Renal cortical epithelial cell (primary cell): ENCODE measurements around the gene TRIM67. TPM values are rescaled to one million over a fixed set of nuclear protein-coding genes. Genes with fewer than 3 reads are reported as not detected.

ENCODE experiments used
- DNase-seq: peaks from one replicate; pipeline ENCODE4 v3.0.0-alpha.2; 2011; ENCODE audit warnings: low read depth
- total RNA-seq: library from RNA; depleted of rRNA; stranded (reverse); fragments of >200 nt; gene quantifications from 2 replicates; pipeline ENCODE4 v1.2.3, GENCODE V29; 2014

Gene TRIM67
- total RNA-seq, 1 donor from 2014 or later: 0.10 TPM

DNA sequence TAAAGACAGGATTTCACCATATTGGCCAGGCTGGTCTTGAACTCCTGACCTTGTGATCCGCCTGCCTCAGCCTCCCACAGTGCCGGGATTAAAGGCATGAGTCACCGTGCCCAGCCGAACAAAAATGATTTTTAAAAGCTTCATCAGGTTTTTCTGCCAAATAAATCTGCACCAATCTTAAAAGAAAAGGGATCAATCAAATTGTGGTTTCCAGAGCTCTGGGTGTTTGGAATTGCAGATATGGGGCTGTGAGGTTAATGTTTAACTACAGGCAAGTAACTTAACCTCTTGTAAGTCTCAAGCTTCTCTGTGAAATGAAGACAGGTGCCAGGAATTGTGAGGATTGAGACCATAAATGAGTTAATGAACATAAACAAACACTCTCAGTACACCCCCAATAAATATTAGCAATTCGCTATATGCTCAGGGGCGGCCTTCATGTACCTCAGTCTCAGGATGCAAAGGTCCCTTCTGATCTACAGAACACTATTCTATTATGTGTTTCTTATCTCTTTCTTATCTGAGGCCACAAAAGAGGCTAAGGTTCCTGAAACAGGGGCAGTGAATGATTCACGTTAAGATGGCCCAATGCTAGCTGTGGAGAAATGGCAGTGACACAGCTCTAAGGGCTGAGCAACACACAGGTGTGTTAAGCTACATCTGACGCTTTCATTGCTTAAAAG, 72.0 kb downstream of the TRIM67 start:
- DNase-seq: peak; percentile 83

DNA sequence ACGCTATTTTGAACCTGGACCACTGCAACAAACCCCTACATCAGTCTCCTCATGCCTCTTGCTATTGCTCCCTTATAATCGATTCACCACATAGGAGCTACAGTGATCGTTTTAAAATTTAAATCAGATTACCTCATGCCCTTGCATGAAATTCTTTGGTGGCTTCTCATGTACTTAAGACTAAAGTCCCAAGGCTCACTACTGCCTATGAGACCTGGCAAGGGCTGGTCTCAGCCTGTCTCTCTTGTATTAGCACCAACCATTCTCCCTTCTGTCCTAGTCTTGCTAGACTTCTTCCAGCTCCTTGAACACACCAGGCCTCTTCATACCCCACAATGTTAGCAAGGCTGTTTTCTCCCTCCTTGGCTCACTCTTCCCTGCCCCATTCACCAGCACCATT, 72.6 kb downstream of the TRIM67 start:
- peak; percentile 36 for DNase-seq

- no peak for DNase-seq
These were observed 73.8 kb downstream of the TRIM67 start for GRCh38 chr1:231235526-231236207.

DNA sequence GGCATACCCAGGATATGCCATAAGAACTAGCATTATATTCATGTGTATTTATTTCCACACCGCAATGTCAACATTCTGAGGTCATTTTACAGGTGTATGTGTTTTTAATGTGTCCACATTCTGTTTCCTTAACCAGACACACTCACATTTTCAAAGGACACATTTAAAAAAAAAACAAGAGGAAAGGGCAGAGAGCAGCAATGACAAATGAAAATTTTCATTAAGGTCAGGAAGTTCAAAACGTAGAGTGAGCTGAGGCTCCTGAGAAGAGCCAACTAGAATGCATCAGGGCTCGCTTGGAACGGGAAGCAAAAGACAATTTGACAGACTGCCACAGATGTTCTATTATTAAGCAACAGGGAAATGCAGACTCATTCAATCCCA, 74.3 kb downstream of the TRIM67 start:
- DNase-seq: no peak

DNA sequence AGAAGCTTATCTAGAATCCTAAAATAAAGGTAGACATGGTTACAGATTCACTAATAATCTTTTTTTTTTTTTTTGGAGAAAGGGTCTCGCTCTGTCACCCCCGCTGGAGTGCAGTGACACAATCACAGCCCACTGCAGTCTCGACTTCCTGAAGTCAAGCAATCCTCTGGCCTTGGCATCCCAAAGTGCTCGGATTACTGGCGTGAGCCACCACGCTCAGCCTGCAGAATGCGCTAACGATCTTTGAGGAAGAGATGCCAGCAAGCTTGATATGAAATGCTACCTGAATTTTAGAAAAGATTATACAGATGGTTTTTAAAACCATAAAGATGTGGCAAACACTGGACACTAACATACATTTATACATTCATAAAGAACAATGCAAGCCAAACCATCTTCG, 75.1 kb downstream of the TRIM67 start:
- DNase-seq: no peak

DNA sequence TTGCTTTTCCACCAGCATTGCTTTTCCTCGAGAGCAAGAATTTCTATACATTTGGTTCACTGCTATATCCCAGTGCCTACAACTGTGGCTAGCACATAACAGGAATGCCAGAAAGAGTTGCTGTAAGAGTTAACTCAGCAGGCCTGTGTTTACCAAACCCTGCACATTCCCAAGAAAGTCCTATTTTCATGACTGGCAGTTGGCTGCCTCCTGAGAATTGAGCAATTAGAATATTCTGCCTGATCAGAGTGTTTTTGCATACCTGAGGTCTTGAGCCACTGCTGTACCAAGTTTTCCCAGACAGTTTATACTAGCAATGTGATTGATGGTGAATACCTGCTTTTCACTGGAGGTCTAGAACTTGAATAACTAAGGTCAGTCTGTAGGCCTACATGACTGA, 76.4 kb downstream of the TRIM67 start:
- DNase-seq: no peak

GRCh38 chr1:231240531-231240882, 78.6 kb downstream of the TRIM67 start:
- peak; percentile 19 for DNase-seq

DNA sequence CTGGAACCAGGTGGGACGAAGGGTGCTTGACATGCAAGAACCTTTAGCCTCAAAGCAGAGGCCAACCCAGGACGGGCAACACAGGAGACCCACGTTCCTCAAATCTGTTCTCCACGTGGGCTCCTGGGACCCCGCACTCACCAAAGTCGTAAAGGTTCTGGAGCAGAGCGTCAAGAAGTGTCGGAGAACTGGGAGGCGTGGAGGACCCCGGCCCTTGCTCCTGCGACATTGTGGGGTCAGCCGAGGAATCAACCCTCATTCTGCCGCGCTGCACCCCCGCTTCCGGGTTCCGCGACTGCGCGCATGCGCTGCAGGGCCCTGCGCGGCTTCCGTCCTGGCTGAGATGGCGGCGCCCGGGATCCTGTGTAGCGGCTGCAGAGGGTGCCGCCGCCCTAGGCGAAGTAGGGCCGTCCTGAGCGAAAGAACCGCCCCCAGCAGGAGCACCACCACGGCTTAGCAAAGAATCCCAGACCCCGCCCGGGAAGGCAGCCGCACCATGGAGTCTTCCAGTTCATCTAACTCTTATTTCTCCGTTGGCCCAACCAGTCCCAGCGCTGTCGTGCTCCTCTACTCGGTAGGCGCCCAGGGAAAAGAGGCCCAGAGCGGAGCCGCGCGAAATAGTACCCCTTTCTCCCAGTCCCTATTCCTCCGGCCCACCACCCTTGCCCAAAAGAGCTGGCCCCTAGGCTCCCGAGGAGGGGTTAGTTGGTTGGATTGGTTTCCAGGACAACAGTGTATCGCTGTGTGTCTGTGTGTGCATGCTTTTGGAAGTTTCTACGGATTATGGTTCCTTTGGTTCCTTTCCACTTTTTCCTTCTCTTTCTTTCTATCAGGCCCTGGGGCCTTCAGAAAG, 79.3 kb downstream of the TRIM67 start, which contains the start of gene GNPAT:
TSS of gene GNPAT (plus strand) at position 330 of the 853 bp plus-strand sequence. CDS start at position 497, 167 bp downstream.
- peak; percentile 56 for DNase-seq

DNA sequence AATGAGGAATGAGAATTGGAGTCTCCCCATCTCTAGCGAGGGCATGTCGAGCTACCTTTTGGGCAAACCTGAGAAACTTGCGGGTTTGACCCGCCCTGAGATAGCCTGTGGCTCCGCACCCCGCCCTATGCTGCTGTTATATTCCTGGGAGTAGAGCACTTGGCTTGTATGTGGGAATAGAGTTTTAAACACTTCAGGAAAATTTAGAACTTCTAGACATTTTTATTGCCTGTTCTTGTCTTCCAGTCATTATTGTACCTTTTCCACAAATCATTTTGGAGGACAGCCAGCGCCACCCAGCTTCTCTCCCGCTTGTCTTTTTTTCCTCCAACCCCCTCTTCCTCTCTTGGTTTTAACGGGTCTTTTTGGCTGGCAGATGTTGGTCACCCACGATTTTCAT, 79.9 kb downstream of the TRIM67 start:
- no peak for DNase-seq

DNA sequence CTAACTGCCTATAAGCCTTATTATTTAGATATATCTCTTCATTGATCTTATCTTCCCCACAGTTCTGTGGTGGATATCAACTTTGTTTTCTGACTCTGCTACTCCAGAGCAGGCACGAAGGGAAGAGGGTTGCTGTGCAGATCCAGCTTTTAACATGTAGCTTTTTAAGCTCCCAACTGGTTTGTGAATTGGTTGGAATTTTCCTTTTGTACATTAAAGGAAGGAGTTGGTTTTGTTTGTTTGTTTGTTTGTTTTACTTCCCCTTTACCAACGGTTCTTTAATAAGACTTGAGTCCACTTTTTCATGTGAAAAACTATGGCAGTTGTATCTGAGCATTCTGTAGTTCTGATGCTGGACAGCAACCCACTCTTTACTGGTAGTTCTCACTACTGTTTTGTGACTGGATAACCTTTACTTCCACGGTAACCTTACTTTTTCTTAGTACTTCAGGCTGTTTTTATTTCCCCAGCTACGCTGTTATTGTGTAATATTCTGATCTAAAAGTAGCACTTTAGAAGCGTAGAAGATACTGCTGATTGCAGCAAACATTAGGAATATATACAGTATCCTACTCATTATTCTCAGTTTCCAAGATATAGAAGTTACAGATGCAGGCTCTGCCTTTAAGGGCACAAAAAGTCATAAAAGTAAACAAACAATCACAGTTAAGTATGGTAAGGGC, 80.8 kb downstream of the TRIM67 start:
- DNase-seq: peak; percentile 26

GRCh38 chr1:231248778-231249177, 86.9 kb downstream of the TRIM67 start:
- DNase-seq: no peak

DNA sequence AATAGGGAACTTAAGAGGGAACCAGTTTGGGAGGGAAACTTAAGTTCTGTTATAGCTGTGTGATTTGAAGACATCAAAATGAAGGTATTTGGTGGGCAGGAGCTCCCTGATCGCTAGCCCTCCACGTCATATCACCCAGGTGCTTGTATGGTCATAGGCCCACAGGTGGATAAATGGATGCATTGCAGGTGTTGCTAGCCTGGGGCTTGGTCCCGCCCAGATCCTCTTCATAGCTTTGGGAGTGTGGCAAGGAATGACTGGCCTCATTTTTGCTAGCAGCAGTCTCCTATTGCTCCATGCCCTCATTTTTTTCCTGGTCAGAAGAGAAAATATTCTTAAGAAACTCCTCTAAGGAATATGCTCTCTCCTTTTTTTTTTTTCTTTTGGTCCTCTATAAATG, 90.5 kb downstream of the TRIM67 start:
- no peak for DNase-seq

- no peak for DNase-seq
These were observed 98.5 kb downstream of the TRIM67 start for GRCh38 chr1:231260351-231260750.

DNA sequence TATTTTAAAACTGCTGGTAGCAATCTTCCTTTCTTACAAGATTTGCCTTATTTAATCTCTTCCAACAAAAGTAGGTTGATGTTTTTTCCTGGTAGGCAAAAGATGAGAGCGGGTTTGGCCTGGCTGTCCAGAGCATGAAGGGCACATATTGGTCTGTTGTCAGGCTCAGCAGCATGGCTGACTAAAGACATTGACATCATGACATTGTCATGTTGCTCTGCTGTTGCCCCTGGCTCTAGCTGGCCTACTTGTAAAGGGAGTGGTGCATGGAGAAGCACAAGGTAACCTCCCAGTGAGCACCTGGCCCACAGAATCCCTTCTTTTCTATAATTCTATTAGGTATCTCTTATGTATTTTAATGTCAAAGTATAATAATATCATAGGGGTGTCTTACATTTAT, 102.8 kb downstream of the TRIM67 start:
- no peak for DNase-seq

- DNase-seq: no peak
These were observed 103.5 kb downstream of the TRIM67 start for GRCh38 chr1:231265379-231265778.

- no peak for DNase-seq
These were observed 105.0 kb downstream of the TRIM67 start for GRCh38 chr1:231266811-231267322.

Other genes with a start within 250 kb of the TRIM67 start
- gene TTC13, start 183.2 kb upstream of the TRIM67 start, total RNA-seq: 11.5 and 12.2 TPM in 2 replicates
- 18.8 and 23.0 TPM in 2 replicates for gene ARV1, start 183.0 kb upstream of the TRIM67 start, total RNA-seq
- gene FAM89A, start 121.8 kb upstream of the TRIM67 start, total RNA-seq: 2.4 and 3.2 TPM in 2 replicates
- 51.7 and 60.3 TPM in 2 replicates for gene GNPAT, start 79.2 kb downstream of the TRIM67 start, total RNA-seq
- 19.3 and 24.8 TPM in 2 replicates for gene EXOC8, start 175.8 kb downstream of the TRIM67 start, total RNA-seq
- gene SPRTN, start 176.2 kb downstream of the TRIM67 start, total RNA-seq: 14.1 and 20.4 TPM in 2 replicates